ENCODE results near the gene CDCA5. TPM values are rescaled to one million over a fixed set of nuclear protein-coding genes. Genes with fewer than 3 reads are reported as not detected.

CDCA5 gene
- total and polyA plus RNA-seq, 8 donors: 0.08 to 1.2 (median 0.43) TPM

DNA sequence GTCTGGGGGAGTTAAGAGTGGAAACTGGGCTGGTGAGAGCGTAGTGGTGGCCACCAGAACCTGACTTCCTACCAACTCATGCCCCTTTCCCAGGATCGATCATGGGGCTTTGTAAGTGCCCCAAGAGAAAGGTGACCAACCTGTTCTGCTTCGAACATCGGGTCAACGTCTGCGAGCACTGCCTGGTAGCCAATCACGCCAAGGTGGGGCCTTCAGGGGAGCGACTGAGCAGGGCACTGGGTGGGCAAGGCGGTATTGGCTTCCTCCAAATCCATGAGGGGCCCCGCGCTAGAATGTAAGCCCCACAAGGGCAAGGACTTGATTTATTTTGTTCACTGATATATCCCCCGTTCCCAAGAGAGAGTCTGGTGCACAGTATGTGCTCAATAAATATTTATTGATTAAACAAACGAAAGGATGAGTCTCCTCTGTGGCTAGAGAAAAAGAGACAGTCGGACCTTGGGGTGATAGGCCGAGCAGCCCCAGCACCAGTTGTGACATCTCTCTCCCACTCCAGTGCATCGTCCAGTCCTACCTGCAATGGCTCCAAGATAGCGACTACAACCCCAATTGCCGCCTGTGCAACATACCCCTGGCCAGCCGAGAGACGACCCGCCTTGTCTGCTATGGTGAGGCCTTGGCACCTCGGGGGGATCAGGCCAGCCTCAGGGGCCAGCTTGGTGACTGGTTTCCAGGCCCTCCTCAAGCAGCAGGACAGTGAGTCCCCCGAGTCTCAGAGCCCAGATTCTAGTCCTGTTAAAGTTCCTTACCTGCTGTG is 947 bp upstream of the CDCA5 start:
- no peak for ATAC-seq
- intact Hi-C loops (cut with DNase I): no loop called here
- H3K27me3 ChIP-seq: no peaks in the 10 kb centered on the region
- peaks cover 0 to 17% (median 8%) of the 10 kb centered on the region in 3 donors for H3K36me3 ChIP-seq
- DNase-seq: no peak
- no peak for FAIRE-seq
- WGBS, 2 donors: 28 to 32% methylated on average over 23 of the region's 23 CpGs
- H3K4me1 ChIP-seq: peaks cover 0 to 15% (median 11%) of the 10 kb centered on the region in 3 donors
- H3K9me3 ChIP-seq: no peaks in the 10 kb centered on the region
- H3K27ac ChIP-seq: peak overlapping the region; percentile 78 to 89 (median 84)
- H3K4me3 ChIP-seq: peak overlapping the region; percentile 39 to 80 (median 66)
- TF ChIP-seq CTCF (IDR thresholded peaks at IDR 0.05): no peak

DNA sequence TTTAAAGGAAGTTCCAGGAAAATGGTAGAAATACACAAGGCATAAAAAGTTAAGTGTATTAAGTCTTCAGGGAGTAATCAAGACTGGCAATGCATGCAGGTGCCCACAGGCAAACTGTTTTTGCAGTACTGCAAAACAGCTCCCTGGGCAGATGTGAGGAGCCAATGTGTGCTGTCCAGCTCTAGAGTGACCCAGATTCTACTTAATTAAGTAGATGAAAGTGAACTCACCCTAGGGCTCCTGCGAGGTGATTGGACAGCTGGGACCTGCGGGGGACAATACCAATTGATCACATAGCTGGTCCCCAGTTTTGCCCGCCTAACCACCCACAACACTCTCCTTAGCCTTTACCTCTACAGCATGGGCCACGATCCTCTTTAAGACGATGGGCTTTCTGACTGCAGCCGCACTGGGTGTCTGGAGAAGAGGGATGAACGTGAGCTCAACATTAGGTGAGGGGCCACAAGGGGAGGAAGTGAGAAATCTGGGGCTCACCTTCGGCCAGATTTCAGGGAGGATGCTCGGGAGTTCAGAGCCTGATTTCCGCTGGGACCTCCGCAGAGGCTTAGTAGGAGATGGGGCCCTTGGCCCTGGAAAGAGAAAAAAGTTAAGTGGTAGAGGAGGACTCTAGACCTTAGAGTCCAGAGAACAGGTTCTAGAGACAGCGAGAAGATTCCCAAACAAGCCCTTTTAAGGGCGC is 556 bp downstream of the CDCA5 start:
- no peak for FAIRE-seq
- WGBS, 2 donors: 5 to 8% methylated on average over 13 of the region's 13 CpGs
- peak overlapping the region in 2 of 4 donors; percentile 88 to 89 for H3K27ac ChIP-seq

DNA sequence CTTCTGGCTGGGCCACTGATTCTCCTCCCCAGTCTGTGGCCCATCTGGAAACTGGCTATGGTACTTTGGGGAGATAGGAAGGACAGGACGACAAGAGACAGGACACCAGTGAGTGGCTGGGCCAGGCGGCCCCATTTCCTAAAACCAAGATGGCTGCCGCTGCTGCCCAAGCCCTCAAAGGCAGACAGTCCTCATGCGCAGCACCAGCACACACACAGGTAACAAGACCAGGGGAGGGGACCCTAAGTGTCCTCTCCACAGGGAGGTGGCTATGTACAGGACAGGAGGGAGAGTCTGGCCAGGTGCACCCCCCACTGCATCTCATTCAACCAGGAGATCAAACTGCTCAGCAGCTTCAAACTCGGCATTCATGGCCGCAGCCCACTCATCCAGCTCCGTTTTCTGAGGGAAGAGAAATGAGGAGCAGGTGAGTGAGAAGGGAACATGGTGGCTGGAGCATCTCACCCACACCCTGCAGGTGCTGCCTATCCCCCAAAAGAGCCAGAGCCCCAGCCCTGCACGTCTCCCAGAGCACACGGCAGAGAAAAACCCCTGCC is 5.0 kb downstream of the CDCA5 start:
- no peak for TF ChIP-seq CTCF (IDR thresholded peaks at IDR 0.05)
- FAIRE-seq: no peak
- no peaks in the 10 kb centered on the region for H3K27me3 ChIP-seq
- no peak overlapping the region for H3K4me3 ChIP-seq
- 79 to 89% methylated on average over 9 of the region's 9 CpGs for WGBS, 2 donors
- no peak for ATAC-seq
- intact Hi-C loops (cut with DNase I): no loop called here
- H3K36me3 ChIP-seq: no peaks in the 10 kb centered on the region
- peaks cover 0 to 4% (median 0%) of the 10 kb centered on the region in 3 donors for H3K4me1 ChIP-seq
- no peaks in the 10 kb centered on the region for H3K9me3 ChIP-seq
- DNase-seq: no peak
- no peak overlapping the region for H3K27ac ChIP-seq

More for the DNA sequence above, 556 bp downstream of the CDCA5 start:
- Histone ChIP-seq H3K4me3 (peak overlapping the region; percentile 39 to 80 (median 66)), H3K36me3 (peaks cover 0 to 17% (median 8%) of the 10 kb centered on the region in 3 donors), H3K4me1 (peaks cover 0 to 15% (median 11%) of the 10 kb centered on the region in 3 donors), H3K27me3 (no peaks in the 10 kb centered on the region), H3K9me3 (no peaks in the 10 kb centered on the region)
- no peak for TF ChIP-seq CTCF (IDR thresholded peaks at IDR 0.05)
- peak in 3 of 4 donors; percentile 1 to 3 (median 2) for ATAC-seq
- intact Hi-C loops (cut with DNase I): no loop called here
- no peak for DNase-seq

DNA sequence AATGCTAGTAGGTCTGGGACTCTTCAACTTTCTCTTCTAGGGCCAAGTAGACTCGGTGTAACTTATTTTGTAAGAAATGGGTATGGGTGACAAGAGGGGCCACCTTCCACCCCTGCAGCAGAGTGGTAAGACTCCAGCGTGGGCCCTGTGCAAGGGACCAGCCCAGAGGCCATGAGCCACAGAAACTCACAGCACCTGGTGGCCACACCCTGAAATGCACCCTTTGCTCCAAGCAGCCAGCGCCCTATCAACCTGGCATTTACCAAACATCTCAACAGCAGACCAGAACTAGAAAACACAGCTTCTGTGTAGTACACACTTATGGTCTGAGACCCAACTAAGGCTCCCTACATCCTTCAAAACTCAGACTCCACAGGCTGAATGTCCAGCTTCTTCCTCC is 5.7 kb downstream of the CDCA5 start:
- FAIRE-seq: no peak
- no peaks in the 10 kb centered on the region for H3K9me3 ChIP-seq
- no peak overlapping the region for H3K27ac ChIP-seq
- H3K27me3 ChIP-seq: no peaks in the 10 kb centered on the region
- intact Hi-C loops (cut with DNase I): no loop called here
- no peaks in the 10 kb centered on the region for H3K36me3 ChIP-seq
- no peaks in the 10 kb centered on the region for H3K4me1 ChIP-seq
- no peak overlapping the region for H3K4me3 ChIP-seq
- peak; percentile 54 to 79 (median 64) for TF ChIP-seq CTCF (IDR thresholded peaks at IDR 0.05)
- ATAC-seq: peak; percentile 83 to 97 (median 92)
- WGBS, 2 donors: 42% methylated on average over 3 of the region's 3 CpGs
- DNase-seq: peak in 5 of 6 donors; percentile 41 to 83 (median 69)

Measured in pancreas (tissue), 10 donors.